HUDEP-2 (cell line): ENCODE results near the gene WFS1.
A peak's percentile ranks its signal among the peaks of the same experiment; 100 is the strongest.

Experiments used
- DNase-seq, 76 experiments: peaks; one replicate each; lab custom pipeline; 2025; ENCODE audit not compliant: unreplicated experiment in 76 of 76; lab: John Stamatoyannopoulos, UW

Gene WFS1

DNA sequence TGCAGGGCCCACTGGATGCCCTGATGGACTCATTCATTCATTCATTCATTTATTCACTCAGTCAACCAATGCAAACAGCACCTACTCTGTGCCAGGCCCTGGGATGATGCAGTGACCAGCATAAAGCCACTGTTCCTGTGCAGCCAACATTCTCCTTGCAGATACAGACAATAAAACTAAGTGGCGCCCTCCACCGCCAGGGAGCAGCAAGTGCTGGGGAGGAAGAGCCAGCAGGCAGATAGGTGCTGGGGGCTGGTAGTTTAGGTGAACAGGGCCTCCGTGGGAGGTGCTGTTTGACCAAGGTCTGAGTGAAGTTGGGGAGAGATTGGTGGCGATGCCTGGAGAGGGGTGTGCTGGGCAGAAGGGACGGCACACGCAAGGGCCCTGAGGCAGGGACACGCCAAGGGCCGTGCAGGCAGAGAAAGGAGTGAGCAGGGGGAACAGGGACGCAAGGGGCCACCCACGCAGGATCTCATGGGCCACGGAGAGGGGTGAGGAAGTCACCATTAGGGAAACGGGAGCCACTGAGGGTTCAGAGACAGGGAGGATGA is 65.5 kb downstream of the WFS1 start:
- no peak for DNase-seq

DNA sequence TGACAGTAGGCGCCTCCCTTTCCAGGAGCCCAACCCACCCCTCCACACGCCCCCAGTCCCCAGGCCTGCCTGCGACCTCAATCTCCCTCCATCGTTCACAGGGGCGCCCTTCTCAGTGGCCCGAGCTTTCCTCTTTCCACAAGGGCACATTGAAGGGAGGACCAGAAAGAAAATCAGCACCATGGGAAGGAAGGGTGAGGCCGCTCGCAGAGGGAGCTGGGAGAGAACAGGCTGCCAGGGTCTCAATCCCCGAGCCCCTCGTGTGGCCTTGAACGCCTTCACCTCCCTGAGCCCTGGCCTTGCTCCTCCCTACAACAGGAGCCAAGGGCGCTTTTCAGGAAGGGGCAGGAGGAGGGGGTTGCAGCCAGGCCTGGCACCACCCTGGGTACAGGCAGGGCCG is 66.5 kb downstream of the WFS1 start:
- DNase-seq, result no peak

DNA sequence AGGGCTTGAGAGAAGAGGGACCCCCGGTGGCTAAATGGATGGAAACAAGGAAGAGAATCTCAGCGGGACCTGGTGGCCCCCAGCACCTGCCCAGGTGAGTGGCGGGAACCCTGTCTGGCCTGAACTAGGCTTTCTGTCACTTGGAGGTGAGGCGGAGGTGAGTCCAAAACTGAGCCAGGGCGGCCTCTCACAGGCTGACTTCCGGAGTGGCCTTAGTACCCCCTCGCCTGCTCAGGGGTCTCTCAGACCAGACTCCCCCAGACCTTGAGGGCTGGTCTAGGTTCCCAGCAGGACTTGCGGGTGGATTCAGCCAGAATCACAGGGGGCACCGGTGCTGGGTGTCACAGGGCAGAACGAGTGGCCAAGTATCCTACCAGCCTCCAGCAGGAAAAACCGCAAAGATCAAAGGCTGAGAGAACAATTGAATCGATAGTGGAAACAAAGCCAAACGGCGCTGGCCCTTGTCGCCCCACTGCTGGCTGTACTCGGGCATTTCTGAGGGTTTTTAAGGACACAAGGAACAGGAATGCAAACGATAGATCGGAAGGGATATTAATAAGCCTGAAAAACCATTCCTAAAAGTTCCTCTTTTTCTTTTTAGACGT is 67.8 kb downstream of the WFS1 start:
- DNase-seq, result no peak

DNA sequence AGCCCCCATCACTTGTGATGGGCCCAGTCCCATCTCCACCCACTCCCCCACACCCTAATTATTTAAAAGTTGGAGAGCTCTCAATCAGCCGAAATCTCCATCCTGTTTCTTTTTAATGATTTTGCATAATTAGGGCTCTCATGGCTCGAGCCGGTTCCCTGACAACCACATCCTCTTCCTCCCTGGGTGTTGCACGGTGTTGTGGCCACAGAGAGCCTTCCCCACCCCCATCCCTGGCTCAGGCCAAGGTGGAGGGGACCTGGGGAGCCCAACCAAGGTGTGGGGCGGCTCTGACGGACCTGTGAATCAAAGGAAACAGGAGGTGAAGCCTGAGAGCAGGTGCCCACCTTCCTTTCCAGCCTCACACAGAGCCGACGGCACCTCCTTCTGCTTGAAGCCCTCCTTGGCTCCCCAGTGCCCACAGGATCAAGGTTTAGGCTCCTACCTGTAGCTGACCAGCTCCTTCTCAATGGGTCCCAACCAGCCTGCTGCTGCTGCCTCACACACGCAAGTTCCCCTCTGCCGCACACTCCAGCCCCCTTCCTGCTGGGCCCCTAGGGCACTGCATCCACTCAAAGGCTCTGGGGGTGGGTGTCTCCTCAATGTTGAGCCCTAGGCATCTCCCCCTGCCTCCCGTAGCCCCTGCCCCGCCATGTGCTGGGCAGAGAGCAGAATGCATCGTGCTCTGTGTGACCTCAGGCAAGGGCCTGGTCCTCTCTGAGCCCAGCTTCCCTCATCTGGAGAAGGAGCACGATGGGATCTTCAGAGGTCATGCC is 68.7 kb downstream of the WFS1 start:
- DNase-seq, result no peak

DNA sequence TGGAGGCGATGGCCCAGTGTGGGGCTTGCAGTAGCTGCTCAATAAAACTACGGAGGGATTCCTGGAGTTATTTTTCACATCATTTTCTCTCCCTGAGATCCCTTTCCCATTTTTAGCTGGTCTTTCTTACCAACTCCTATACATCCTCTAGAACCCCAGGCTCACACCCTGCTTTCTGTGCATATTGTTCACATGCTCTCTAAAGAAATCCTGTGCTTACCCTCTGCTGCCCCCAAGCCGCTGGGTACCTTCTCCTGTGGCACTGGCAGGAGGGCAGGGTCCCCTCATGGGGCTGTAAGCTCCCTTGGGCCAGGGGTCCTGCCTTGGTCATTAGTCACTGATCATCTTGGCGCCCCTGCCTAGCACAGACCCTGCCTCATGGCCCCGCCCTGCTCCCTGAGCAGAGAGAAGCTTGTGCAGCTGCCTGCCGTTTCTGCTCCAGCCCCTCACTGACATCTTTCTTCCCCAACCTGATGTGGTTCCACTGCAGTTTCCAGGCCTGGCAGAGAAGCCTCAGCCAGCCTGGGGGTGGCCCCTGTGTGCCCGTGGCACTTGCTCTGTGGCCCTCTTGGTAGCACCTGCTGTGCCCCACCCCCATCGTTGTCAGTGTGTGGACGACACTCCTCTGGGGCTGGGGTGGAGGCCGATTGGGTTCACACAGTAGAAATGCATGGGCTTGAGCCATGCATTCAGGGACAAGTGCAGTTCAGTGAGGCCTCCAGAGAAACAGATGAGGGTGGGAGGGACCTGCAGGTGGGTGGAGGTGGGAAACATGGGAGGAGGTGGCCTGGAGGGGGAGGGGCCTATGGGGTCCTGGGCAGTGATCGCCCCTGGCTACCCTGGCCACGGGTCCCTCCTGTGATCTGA is 69.5 kb downstream of the WFS1 start:
- no peak for DNase-seq

GRCh38 chr4:6339818-6340445 is 70.3 kb downstream of the WFS1 start:
- no peak for DNase-seq

DNA sequence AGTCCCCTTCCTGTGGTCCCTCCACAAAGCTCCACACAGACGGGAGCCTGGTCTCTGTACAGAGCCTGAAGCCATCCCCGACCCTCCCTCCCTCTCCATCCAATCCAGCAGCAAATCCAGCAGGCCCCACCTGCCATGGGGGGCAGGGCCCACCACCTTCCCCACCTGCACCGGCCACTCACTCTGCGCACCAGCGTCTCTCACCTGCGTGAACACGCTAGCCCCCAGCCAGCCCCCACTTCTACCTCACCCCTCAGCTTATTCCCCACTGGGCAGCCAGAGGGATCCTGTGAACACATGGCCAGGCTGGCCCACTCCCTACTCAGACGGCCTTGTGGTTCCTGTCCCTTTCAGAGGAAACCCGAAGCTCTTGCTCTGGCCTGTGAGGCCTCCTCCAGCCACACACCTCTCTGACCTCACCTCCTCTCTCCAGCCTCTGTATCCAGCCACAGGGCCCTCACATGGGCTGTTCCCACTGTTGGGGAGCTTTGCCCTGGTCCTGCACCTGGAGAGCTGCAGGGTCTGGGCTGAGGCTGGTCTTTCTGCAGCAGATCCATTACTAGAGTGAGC is 70.9 kb downstream of the WFS1 start:
- DNase-seq, result no peak

GRCh38 chr4:6341696-6342095 is 72.0 kb downstream of the WFS1 start:
- DNase-seq, result peak in 1 of 76 experiments; percentile 6

DNA sequence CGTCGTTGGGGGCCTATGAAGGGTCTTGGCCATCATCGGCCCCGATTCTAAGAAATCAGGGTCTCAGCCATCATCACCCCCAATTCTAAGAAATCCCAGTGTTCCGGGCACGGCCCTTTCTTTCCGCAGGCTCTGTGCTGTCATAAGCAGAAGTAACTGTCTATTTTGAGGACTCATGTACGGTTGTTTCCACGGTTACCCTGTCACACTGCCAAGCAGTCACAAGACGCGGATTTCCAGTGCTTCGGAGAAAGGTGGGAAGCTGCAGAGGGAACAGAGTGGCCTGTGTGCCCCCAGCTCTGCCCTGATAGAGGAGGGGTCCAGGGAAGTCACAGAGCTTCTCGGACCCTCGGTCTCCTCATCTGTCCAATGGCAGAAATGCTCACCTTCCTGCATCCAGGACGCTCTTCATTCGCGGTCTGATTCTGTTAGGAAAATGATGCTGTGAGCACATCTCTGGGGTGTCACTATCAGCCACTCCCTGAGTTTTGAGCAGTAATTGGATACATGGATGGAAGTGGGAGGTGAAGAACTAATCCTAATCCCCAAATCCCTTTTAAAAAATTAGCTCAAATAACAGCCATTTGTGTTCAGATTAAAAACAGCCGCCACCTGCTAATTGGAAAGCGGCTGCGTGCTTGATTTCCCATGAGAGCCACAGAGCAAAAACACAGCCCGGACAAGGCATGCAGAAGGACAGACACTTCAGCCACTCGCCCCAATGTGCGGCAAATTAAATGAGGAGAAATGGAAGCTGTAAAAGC is 73.1 kb downstream of the WFS1 start:
- DNase-seq, result no peak

- no peak for DNase-seq
Measured at GRCh38 chr4:6343939-6344408, 74.3 kb downstream of the WFS1 start.

- DNase-seq, result no peak
Measured at GRCh38 chr4:6345096-6345830, 75.6 kb downstream of the WFS1 start.

DNA sequence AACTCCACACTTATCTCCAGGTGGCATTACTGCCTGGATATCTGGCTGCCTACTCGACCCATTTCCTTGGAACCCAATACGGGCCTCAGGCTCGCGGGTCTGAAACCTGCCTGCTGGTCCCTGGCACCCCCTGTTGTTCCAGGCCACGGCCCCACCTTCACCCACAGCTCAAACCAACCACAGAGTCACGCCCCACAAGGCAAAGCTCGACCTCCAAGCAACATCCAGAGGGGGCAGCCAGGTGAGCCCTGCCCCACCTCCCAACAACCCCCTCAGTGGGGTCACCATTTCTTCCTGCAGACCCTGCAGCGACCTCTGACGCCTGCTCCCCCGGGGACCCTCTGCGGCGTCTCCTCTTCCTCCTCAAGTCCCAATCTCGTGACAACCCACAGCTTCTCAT is 76.2 kb downstream of the WFS1 start:
- no peak for DNase-seq

GRCh38 chr4:6346373-6347110 is 76.9 kb downstream of the WFS1 start:
- no peak for DNase-seq

GRCh38 chr4:6347511-6348045 is 77.9 kb downstream of the WFS1 start:
- no peak for DNase-seq

GRCh38 chr4:6348408-6348807 is 78.8 kb downstream of the WFS1 start:
- DNase-seq, result no peak

DNA sequence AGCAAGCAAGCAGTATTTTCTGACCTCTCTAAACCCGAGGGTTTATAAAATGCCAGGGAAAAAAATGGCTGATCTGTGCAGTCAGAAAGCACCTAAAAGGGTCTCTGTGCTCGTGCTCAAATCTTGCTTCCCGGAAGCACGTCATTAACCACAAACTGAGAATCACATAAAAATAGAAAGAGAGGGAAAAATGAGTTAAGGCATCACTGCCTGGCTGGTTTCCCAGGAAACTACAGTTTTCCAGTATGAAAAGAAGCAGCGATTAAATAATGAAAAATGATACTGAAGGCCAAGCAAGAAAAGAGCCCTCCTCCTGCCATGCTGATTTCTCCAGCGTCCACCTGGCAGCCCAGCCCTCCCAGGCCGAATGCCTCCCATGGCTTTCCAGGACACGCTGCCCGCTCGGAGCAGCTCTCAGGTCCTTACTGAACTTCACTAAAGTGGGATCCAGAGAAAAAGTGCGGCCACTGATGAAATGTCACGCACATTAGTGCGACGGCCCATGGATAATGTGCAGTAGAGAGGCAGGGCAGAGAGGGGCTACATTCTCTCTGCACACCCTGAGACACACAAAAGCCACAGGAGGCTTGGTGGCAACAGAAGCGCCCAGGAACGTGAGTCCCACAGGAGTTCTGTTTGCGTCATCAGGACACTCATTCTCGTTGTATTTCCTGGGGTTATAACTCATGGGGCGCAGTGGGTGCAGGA is 80.4 kb downstream of the WFS1 start:
- DNase-seq, result no peak

DNA sequence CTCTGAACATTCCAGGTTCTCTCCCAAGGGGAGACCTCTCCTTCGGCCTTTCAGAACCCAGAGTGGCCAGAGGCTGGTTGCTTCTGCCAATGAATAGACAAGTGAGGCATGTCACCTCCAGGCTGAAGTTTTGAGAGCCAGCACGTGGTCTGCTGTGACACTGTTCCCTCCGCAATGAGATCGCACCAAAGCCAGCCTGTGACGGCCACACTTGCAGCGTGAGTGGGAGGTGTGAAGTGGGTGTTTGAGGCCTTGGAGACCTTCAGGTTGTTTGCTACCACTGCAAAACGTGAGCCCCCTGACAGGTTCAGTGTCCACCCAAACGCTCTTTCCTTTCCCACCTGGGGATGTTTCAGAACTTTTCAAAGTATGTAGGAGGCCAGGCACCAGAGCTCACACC is 81.0 kb downstream of the WFS1 start:
- no peak for DNase-seq
